Measurements from ENCODE around the gene COX6A2.

Gene COX6A2

DNA sequence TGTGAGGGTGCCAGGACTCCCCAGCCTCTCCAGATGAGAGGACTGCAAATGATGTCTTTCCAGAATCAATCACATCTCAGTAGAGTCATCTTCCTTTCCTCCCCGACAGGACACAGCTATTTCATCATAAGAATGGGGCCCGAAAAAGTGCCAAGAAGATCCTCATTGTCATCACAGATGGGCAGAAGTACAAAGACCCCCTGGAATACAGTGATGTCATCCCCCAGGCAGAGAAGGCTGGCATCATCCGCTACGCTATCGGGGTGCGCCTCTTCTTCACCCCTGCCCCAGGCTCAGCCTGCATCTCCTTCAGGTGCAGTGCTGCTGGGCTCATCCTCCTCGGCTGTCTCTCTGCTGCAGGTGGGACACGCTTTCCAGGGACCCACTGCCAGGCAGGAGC lies 20.8 kb downstream of the COX6A2 start:
- no peak for DNase-seq

DNA sequence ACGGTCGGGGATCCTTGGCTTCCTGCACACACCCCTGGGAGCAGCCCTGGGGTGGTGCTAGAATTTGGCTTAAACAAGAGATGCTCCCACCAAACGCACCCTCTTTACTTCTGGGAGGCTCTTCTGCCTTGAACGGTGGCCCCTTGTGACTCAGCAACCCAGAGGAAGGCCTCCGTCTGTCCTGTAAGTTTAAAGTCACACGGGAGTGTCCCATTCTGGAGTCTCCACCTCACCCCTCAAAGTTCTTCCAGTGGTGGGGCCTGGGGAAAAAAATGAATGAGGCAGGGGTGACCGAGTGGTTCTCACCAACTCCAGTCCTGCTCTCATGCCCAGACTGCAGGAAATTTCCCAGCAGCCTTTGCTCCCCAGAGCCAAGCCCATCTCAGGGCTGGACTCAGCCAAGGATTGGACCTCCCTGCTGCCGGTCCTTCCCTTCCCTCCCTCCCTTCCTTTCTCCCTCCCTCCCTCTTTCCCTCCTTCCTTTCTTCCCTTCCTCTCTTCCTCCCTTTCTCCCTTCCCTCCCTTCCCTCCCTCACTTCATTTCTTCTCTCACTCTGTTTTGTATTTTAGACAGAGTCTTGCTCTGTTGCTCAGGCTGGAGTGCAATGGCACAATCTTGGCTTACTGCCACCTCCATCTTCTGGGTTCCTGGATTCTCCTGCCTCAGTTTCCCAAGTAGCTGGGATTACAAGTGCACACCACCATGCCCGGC lies 23.7 kb downstream of the COX6A2 start:
- DNase-seq = no peak

DNA sequence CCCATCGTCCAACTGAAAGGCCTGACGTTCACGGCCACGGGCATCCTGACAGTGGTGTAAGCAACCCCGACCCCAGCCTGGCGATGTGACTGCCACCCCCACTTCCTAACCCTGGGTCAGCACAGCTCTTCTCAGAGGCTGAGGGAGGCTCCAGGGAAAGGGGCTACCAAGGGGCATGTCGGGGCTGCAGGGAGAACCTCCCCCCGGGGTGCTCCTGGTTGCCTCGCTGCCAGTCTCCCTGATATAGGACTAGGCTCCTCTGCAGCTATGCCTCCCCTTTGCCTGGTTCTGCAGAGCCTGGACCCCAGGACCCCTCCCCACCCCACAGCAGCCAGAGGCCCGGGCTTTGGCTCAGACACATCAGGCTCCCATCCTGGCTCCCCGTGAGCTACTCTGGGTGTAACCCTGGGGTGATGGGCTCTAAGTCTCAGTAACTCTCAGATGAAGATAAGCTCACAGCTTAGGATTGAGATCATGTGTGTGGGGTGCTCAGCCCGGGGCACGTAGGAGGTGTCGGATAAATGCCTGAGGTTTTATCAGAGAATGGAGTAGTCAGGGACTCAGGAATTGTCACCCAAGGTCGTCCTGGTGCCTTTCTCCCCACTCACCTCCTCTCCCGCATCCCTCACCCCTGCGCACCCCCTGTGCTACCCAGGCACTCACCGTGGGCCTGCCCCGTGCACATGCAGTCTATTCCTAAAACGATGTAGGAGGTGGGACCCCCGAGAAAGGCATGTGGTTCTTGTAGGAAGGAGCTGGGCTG lies 24.4 kb downstream of the COX6A2 start:
- DNase-seq = no peak

DNA sequence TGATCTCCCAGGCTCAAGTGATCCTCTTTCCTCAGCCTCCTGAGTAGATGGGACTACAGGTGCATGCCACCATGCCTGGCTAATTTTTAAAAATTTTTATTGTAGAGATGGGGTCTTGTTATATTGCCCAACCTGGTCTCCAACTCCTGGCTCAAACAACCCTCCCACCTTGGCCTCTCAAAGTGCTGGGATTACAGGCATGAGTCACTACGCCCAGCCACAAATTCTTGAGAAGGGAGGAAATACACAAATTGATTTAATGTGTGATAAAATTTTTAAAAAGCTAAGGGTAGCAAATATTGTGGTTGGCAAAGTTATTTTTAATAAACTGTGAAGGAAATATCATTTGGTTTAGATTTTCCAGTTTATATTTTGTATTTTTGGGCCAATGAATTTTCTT lies 25.5 kb downstream of the COX6A2 start:
- no peak for DNase-seq

DNA sequence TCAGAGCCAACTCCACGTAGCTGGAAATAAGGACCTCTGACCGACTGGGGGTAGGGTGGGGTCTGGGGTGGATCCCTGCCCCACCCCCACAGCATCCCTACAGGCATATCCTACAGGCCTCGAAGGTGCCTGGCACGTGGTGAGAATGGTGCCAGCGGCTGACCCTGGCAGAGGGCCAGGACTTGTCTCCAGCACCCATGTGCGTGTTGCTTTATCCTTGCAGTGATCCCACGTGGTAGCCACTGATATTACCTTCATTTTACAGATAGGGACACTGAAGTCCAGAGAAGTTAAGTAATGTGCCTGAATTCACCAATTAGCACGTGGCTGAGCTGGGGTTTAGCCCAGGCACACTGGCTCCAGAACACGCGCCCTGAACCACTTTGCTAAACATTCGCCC lies 26.7 kb downstream of the COX6A2 start:
- no peak for DNase-seq

DNA sequence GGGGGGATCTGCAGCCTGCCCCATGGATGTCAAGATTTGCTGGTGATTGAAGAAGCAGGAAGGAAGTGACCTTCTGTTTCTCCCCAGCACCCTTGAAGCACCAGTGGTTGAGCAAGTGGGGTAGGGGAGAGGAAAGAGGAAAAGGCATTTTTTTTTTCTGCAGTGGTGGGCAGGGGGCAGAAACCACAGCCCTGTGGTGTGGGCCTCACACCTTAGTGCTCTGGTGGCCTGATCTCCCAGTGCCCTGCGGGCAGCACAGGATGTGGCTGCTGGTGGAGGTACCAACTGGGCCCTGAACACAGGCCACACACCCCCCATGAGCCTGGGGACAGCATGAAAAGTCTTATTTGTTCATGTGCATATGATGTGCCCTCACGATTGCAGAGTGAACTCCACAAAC lies 28.0 kb downstream of the COX6A2 start:
- DNase-seq = no peak

DNA sequence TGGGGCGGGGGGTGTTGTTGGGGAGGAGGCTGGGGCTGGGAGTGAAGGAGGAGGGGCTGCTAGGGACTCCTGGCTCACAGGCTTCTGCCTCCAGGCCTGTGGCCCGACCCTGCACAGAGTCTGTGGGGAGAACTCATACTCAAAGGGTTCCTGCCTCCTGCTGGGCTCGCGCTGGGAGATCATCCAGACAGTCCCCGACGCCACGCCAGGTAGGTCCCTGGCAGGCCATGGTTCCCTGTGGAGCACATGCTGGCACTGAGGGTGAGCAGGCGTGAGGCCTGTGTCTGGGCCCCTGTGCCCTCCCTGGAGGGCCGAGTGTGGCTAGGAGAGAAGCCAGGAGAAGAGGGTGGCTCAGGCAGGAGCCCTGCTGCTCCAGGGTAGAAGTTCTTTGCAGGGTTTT lies 30.5 kb downstream of the COX6A2 start:
- DNase-seq = no peak

DNA sequence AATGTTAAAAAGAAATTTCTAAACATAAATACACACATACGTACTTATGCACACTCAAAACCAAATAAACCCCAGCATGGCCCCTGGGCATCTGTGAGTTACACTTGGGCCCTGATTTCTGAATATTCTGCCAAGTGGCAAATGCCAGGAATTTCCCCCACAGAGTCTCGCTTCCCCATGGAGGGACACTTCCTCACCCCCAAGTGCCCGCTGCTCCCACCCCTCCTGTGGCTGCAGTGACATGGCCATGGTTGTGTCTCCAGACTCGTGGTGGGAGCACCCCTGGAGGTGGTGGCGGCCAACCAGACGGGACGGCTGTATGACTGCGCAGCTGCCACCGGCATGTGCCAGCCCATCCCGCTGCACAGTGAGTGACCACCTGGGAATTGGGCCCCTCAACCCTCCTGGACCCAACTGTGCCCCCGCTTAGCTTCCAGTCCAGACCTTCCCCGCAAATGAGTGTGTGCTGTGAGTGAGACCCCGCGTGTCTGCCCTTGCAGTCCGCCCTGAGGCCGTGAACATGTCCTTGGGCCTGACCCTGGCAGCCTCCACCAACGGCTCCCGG lies 31.0 kb downstream of the COX6A2 start:
- no peak for DNase-seq

DNA sequence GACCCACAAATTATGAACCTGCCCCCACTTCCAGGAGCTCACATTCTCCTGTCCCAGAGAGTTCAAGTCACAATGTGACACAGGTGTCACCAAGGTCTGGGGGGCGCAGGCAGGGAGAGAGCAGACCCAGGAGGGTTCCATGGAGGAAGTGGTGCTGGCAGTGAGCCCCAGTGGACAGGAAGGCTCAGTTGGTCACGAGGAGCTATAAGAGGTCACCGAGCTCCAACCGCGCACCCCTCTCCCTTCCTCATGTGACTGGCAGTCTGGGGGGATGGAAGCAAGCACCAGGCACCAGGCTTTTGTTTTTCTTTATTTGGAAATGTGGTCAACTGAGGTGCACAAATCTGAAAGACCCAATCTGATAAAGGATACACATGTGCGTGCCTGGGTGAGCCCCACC lies 32.5 kb downstream of the COX6A2 start:
- no peak for DNase-seq

DNA sequence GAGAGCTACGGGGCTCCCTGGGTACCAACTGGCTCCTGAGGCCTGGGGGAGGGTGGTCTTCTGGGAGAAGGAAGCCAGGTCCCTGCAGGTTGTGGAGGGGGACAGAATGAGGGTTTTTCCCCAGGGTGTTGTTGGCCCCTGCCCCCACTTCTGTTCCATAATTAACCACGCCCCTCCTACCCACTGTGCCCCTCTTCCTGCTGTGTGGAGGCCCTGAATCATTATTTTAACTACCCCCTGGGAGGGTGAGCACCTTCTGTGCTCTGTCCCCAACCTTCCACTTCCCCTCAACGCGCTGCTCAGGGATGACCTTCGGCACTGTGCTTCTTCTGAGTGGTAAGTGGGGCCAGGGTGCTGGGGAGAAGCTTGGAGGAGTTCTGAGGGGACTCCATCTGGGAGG lies 35.1 kb downstream of the COX6A2 start, which contains the start of gene ITGAD:
TSS of gene ITGAD (plus strand) at position 280 of the 400 bp plus-strand sequence. CDS start at position 306, 26 bp downstream.
- no peak for DNase-seq

DNA sequence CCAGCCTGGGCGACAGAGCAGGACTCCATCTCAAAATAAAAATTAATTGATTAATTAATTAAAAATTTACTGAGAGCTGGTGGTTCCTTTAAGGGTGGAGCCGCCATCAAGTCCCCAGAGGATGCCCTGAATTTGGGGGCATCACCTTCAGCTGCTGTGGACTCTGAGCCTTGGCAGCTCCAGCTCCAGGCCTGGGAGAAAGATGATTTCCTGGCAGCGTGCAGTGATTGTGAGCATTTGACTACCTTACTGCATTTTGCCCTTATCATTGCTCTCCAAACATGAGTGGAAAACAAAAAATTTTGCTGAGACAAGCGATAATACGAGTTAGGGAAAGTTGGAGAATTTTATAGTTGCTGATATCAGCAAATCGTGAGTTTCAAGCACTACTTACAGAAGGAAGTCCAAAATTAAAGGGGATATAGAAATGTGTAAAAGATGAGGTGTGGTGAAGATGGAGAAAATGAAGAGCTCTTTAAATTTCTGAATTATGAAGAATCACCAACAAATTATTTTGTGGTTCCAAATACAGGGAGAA lies 37.6 kb downstream of the COX6A2 start:
- DNase-seq = no peak

DNA sequence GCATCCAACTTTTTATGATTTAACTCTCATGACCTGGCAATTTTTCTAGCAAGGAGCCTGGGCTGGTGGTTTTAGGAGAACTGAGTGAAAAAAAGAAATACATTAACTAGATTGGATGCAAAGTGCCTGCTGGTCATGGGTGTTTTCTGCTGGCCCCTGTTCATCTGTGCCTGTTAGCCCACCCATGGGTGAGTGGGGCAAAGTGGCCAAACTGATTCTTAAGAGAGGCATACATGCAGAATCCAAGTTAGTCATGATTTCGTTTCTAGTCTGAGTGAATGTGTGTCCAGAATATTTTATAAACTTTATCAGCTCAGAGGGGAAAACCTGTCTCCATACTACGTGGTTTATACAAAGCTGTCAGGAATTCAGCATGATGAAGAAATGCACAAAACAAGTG lies 39.6 kb downstream of the COX6A2 start:
- no peak for DNase-seq

DNA sequence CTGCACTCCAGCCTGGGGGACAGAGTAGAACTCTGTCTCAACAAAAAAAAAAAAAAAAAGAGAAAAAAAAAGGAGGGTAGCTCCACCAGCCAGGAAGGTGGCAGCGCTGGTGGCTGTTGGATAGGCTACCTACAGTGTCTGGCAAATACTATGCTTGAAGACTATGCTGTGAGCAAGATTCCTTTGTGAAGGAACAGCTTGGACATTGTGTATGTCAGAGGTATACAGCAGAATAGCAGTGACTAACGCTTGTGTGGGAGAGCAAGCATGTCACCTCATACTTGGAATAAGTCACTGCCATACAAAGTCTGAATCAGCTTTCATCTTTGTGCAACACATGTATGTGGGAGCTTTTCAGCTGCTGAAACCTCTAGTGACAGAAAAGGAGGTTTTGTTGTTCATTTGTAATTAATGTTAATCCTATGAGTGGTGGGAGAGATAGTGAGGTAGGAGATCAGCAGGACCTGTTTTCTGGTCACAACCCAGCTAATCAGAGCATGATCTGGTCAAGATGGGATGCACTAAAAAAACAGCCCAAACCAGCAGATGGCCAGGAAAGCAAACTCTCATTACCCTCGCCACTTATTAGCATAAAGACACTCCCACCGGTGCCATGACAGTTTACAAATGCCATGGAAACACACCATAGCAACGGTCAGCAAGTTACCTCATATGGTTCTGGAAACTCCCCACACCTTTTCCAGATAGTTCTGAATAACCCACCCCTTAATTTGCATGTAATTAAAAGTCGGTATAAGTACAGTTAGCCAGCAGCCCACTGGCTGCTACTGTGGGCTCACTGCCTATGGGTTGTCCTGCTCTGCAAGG lies 41.8 kb downstream of the COX6A2 start:
- no peak for DNase-seq

DNA sequence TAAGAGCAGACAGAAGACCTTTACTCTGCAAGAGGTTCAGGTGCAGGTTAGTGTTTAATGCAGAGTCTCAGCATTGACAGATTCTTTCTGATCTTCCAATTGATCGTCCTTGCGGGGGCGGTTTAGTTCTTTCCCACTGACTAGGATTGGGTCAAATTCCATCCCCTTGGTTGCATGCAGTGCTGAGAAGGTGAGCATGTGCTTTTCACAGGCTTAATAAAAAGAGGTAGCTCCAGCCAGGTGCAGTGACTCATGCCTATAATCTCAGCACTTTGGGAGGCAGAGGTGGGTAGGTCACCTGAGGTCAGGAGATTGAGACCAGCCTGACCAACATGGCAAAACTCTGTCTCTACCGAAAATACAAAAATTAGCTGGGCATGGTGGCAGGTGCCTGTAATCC lies 42.5 kb downstream of the COX6A2 start:
- no peak for DNase-seq

DNA sequence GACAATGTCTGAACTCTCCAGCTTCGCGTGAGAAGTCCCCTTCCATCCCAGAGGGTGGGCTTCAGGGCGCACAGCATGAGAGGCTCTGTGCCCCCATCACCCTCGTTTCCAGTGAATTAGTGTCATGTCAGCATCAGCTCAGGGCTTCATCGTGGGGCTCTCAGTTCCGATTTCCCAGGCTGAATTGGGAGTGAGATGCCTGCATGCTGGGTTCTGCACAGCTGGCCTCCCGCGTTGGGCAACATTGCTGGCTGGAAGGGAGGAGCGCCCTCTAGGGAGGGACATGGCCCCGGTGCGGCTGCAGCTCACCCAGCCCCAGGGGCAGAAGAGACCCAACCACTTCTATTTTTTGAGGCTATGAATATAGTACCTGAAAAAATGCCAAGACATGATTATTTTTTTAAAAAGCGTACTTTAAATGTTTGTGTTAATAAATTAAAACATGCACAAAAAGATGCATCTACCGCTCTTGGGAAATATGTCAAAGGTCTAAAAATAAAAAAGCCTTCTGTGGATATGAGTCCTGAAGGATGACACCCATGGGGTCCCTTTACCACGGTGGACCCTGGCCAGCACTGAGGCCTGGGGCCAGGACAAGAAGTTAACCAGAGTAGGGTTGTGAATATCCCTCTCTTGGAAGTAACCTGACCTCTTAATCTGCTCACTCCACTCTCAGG lies 45.5 kb downstream of the COX6A2 start:
- no peak for DNase-seq

DNA sequence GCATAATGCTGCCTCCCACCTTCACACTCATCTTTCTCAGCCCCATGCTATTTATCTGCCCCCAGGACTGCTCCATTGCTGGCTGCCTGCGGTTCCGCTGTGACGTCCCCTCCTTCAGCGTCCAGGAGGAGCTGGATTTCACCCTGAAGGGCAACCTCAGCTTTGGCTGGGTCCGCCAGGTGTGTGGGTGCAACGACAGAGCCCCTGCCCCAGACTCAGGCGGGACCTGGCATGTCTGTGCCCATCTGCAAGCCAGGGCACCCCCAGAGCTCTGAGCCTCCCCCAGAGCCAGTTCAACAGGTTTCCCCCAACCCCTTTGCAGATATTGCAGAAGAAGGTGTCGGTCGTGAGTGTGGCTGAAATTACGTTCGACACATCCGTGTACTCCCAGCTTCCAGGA lies 48.0 kb downstream of the COX6A2 start:
- no peak for DNase-seq
